GM12878 (cell line): ENCODE results near the gene CSRP3. TPM values are rescaled to one million over a fixed set of nuclear protein-coding genes. Genes with fewer than 3 reads are reported as not detected.
A peak's percentile ranks its signal among the peaks of the same experiment; 100 is the strongest.

Source experiments
- ATAC-seq: fragments of 200-7000 bp; cut with Tn5 transposase; 3 replicates; pipeline ENCODE4 v1.9.1; 2020; ENCODE audit warnings: mild to moderate bottlenecking, moderate library complexity
- BruUV-seq: library from RNA; stranded (reverse); fragments of 400-500 nt; replicated peaks from 2 replicates; lab custom pipeline; 2021; lab: Mats Ljungman, UMichigan
- CTCF ChIA-PET: fragments of 300-600 bp; sonication (Branson Sonifier 250); formaldehyde crosslinking; extraction: SDS; loops from one replicate; lab custom pipeline; 2021; ENCODE audit warnings: inconsistent platforms; lab: Yijun Ruan, JAX
- POLR2A ChIA-PET: fragments of 350-600 bp; formaldehyde crosslinking; extraction: SDS; loops from one replicate; lab custom pipeline; 2021; ENCODE audit warnings: inconsistent platforms; lab: Charles Lee
- RAD21 ChIA-PET: fragments of 300-600 bp; sonication (Branson Sonifier 250); formaldehyde crosslinking; loops from one replicate; lab custom pipeline; 2023; ENCODE audit warnings: antibody characterized with exemption; ENCODE audit not compliant: unreplicated experiment; lab: Charles Lee
- SMC1A ChIA-PET: fragments of 300-600 bp; sonication (Branson Sonifier 250); formaldehyde crosslinking; loops from one replicate; lab custom pipeline; 2023; ENCODE audit not compliant: unreplicated experiment, uncharacterized antibody; lab: Charles Lee
- DNase-seq: peaks from one replicate; pipeline ENCODE4 v3.0.0-alpha.2; 2011; ENCODE audit warnings: low read depth, low spot score
- FAIRE-seq: peaks from 3 replicates; lab custom pipeline; 2011; peaks lifted over from hg19 to GRCh38; lab: Jason Lieb, UNC
- H2AFZ ChIP-seq: 2 replicates; pipeline ENCODE4 v1.6.0; 2011; ENCODE audit warnings: low read depth, low read length, control low read depth; ENCODE audit not compliant: control insufficient read depth
- H3K27ac ChIP-seq: 2 replicates; pipeline ENCODE4 v1.5.1; 2011; ENCODE audit warnings: control low read depth; ENCODE audit not compliant: control insufficient read depth, insufficient read depth
- H3K27me3 ChIP-seq, 2 experiments: replicated peaks in 1 of 2; 2 replicates each; pipeline versions ENCODE4 v1.6.0 to v1.6.1; 2011; ENCODE audit warnings: low read length in 1 of 2; ENCODE audit not compliant: control insufficient read depth in 2 of 2, insufficient read depth in 2 of 2
- H3K36me3 ChIP-seq, 2 experiments: 2 replicates each; pipeline ENCODE4 v1.5.1; 2011; ENCODE audit warnings: low read length in 1 of 2; ENCODE audit not compliant: control insufficient read depth in 2 of 2, insufficient read depth in 2 of 2
- H3K4me1 ChIP-seq: 2 replicates; pipeline ENCODE4 v1.6.1; 2011; ENCODE audit warnings: mild to moderate bottlenecking, low read length, moderate library complexity, mixed read lengths; ENCODE audit not compliant: control insufficient read depth, insufficient read depth
- H3K4me2 ChIP-seq: 2 replicates; pipeline ENCODE4 v1.6.0; 2011; ENCODE audit warnings: control low read depth; ENCODE audit not compliant: control insufficient read depth, insufficient read depth
- H3K4me3 ChIP-seq: fragments of 200-600 bp; sonication (generic); 2 replicates; pipeline ENCODE4 v1.5.1; 2016
- H3K79me2 ChIP-seq: 2 replicates; pipeline ENCODE4 v1.6.0; 2011; ENCODE audit warnings: low read length; ENCODE audit not compliant: control insufficient read depth, insufficient read depth
- H3K9ac ChIP-seq: 2 replicates; pipeline ENCODE4 v1.8.0; 2011; ENCODE audit warnings: low read length, control low read depth, mixed read lengths; ENCODE audit not compliant: control insufficient read depth, insufficient read depth
- H3K9me3 ChIP-seq: replicated peaks from 3 replicates; pipeline ENCODE4 v1.5.1; 2011; ENCODE audit warnings: mild to moderate bottlenecking, low read length; ENCODE audit not compliant: control insufficient read depth, insufficient read depth
- H4K20me1 ChIP-seq: 2 replicates; pipeline ENCODE4 v1.6.0; 2011; ENCODE audit not compliant: control insufficient read depth, insufficient read depth
- E4F1 ChIP-seq: fragments of 450-650 bp; IDR thresholded peaks from 2 replicates; pipeline ENCODE4 v1.6.1; 2018; ENCODE audit warnings: borderline replicate concordance, mild to moderate bottlenecking; ENCODE audit not compliant: partially characterized antibody
- RAD51 ChIP-seq: fragments of 450-650 bp; IDR thresholded peaks from 2 replicates; pipeline ENCODE4 v1.6.1; 2016; ENCODE audit warnings: moderate library complexity, mild to moderate bottlenecking, inconsistent platforms
- ZNF24 ChIP-seq: fragments of 450-650 bp; IDR thresholded peaks from 2 replicates; pipeline ENCODE4 v1.6.1; 2017; ENCODE audit warnings: antibody characterized with exemption, mild to moderate bottlenecking
- WGBS: methylation state at CpG from one replicate; pipeline ENCODE4 v1.1.6; 2016; ENCODE audit warnings: low lambda C conversion rate; ENCODE audit not compliant: insufficient replicate concordance, insufficient coverage; ENCODE audit errors: missing lambda C conversion rate; 5-methylcytosine and 5-hydroxymethylcytosine counted together
- in situ Hi-C: fragments of 300-500 bp; cut with MboI; formaldehyde crosslinking; loops from 9 replicates; pipeline ENCODE4 v1.14.3; 2018; ENCODE audit warnings: mixed read lengths
- intact Hi-C: fragments of 100-400 bp; cut with micrococcal nuclease; formaldehyde crosslinking; loops from one replicate; pipeline ENCODE4 v1.14.2; 2022; ENCODE audit not compliant: unreplicated experiment
- polyA plus RNA-seq, 11 experiments: library from polyadenylated mRNA; depleted of rRNA in 4 of 11; unstranded in 6 of 11; stranded (reverse) in 5 of 11; fragments of >200 nt; fragmentation: Nextera tagmentation in 4 of 11; fragmentation: Illumina TruSeq in 1 of 11; extraction: Ambion mirVana in 4 of 11; extraction: Trizol in 1 of 11; gene quantifications; 1 replicate in 1 of 11; 2 replicates in 10 of 11; pipeline versions ENCODE4 v1.2.1 to v1.2.3, GENCODE V29; 2011 to 2016; ENCODE audit warnings: inconsistent platforms in 2 of 11, missing spikeins in 2 of 11, low read depth in 1 of 11
- total RNA-seq, 4 experiments: library from RNA; depleted of rRNA in 3 of 4; stranded (reverse); fragments of >200 nt in 3 of 4; fragmentation: Illumina TruSeq in 1 of 4; extraction: Trizol in 1 of 4; gene quantifications; 2 replicates each; pipeline versions ENCODE4 v1.2.1 to v1.2.3, GENCODE V29; 2013 to 2021
- TF ChIP-seq, protein P1 (sequence below): fragments of 450-650 bp; formaldehyde crosslinking; IDR thresholded peaks from 2 replicates; pipeline ENCODE4 v1.5.0; 2022; ENCODE audit warnings: mild to moderate bottlenecking, missing genetic modification characterization
- TF ChIP-seq, protein P2 (sequence below): fragments of 450-650 bp; formaldehyde crosslinking; IDR thresholded peaks from 2 replicates; pipeline ENCODE4 v1.4.0; 2022; ENCODE audit warnings: mild to moderate bottlenecking, moderate library complexity

CSRP3 gene
- total and polyA plus RNA-seq, 10 of the 15 experiments (the other 5 are each of a cell fraction or from before 2014, with no cell fraction given), result not detected

DNA sequence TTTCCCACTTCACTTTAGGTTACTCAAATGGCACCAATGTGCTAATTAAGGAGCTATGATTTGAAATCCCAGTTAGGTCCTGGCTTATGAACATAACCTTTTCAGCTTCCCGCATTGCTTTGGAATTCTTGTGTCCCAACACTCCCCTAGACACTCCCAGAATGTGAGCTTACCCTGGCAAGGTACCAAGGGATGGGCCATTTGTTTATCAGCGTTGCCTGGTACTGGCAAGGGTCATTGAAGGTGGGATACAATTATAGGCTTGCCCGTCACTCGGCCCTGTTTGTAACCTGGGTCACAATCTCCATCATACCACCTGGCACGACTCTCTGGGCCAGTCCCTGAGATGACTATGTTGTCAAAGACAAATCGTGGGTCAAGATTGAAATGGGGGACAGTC, 5.4 kb downstream of the CSRP3 start (continued):
- TF ChIP-seq, protein P1, sequence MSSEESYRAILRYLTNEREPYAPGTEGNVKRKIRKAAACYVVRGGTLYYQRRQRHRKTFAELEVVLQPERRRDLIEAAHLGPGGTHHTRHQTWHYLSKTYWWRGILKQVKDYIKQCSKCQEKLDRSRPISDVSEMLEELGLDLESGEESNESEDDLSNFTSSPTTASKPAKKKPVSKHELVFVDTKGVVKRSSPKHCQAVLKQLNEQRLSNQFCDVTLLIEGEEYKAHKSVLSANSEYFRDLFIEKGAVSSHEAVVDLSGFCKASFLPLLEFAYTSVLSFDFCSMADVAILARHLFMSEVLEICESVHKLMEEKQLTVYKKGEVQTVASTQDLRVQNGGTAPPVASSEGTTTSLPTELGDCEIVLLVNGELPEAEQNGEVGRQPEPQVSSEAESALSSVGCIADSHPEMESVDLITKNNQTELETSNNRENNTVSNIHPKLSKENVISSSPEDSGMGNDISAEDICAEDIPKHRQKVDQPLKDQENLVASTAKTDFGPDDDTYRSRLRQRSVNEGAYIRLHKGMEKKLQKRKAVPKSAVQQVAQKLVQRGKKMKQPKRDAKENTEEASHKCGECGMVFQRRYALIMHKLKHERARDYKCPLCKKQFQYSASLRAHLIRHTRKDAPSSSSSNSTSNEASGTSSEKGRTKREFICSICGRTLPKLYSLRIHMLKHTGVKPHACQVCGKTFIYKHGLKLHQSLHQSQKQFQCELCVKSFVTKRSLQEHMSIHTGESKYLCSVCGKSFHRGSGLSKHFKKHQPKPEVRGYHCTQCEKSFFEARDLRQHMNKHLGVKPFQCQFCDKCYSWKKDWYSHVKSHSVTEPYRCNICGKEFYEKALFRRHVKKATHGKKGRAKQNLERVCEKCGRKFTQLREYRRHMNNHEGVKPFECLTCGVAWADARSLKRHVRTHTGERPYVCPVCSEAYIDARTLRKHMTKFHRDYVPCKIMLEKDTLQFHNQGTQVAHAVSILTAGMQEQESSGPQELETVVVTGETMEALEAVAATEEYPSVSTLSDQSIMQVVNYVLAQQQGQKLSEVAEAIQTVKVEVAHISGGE (CRISPR knock-in tag), result no peak
- TF ChIP-seq RAD51, result no peak
- TF ChIP-seq E4F1, result no peak

DNA sequence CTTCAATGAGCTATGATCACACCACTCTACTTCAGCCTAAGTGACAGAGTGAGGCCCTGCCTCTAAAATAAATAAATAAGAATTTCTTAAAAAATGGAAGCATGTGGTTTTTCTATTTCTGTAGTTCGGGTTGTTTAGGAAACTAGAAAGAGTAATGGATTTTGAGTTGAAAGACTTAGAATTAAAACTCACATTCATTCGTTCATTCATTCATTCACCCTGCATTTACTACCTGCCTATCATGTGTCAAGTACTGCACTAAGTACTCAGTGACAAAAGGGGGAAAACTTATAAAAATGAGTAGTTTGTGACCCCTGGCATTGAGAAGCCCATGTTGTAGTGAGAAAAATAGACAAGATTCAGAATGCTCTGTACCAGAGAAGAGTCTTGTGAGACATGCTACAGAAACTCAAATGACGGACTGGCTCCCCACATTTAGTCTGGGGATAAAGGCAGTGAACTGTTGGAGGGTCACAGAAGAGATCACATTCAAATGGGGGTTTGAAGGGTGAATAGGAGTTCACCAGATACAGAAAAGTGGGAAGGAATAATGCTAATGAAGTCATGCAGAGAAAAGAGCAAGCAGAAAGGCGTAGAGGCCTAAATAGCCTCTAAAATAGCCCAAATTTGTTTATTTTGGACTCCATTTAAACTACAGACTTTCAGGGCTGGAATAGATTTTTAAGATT, 7.0 kb downstream of the CSRP3 start:
- Histone ChIP-seq H3K36me3 (no peaks in the 10 kb centered on the region), H3K9me3 (no peaks in the 10 kb centered on the region), H3K4me2 (no peak overlapping the region), H3K4me1 (no peaks in the 10 kb centered on the region), H3K4me3 (no peak overlapping the region), H3K9ac (no peak overlapping the region), H2AFZ (no peak overlapping the region), H3K79me2 (no peaks in the 10 kb centered on the region), H3K27me3 (no peaks in the 10 kb centered on the region), H3K27ac (no peak overlapping the region), H4K20me1 (no peaks in the 10 kb centered on the region)
- no TSS peak for BruUV-seq
- FAIRE-seq (no peak), DNase-seq (no peak), ATAC-seq (no peak)
- intact Hi-C loops, result no loop called here
- POLR2A ChIA-PET, result no interaction called here
- SMC1A ChIA-PET, result no interaction called here
- TF ChIP-seq ZNF24, result peak; percentile 81
- TF ChIP-seq, protein P2, sequence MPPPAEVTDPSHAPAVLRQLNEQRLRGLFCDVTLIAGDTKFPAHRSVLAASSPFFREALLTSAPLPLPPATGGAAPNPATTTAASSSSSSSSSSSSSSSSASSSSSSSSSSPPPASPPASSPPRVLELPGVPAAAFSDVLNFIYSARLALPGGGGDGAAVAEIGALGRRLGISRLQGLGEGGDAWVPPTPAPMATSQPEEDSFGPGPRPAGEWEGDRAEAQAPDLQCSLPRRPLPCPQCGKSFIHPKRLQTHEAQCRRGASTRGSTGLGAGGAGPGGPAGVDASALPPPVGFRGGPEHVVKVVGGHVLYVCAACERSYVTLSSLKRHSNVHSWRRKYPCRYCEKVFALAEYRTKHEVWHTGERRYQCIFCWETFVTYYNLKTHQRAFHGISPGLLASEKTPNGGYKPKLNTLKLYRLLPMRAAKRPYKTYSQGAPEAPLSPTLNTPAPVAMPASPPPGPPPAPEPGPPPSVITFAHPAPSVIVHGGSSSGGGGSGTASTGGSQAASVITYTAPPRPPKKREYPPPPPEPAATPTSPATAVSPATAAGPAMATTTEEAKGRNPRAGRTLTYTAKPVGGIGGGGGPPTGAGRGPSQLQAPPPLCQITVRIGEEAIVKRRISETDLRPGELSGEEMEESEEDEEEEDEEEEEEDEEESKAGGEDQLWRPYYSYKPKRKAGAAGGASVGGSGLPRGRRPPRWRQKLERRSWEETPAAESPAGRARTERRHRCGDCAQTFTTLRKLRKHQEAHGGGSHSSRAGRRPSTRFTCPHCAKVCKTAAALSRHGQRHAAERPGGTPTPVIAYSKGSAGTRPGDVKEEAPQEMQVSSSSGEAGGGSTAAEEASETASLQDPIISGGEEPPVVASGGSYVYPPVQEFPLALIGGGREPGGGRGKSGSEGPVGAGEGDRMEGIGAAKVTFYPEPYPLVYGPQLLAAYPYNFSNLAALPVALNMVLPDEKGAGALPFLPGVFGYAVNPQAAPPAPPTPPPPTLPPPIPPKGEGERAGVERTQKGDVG (CRISPR knock-in tag), result no peak
- WGBS, result 89% methylated on average over 4 of the region's 4 CpGs
- in situ Hi-C loops, result no loop called here
- CTCF ChIA-PET, result no interaction called here
- RAD21 ChIA-PET, result no interaction called here
